Measurements from ENCODE around the gene TRIO.
A peak's percentile ranks its signal among the peaks of the same experiment; 100 is the strongest.
"Not testable (repeated sequence)": the region's sequence is repeated elsewhere in the genome, so short reads cannot be mapped to it uniquely, and the experiment has no call there.

The TRIO gene

DNA sequence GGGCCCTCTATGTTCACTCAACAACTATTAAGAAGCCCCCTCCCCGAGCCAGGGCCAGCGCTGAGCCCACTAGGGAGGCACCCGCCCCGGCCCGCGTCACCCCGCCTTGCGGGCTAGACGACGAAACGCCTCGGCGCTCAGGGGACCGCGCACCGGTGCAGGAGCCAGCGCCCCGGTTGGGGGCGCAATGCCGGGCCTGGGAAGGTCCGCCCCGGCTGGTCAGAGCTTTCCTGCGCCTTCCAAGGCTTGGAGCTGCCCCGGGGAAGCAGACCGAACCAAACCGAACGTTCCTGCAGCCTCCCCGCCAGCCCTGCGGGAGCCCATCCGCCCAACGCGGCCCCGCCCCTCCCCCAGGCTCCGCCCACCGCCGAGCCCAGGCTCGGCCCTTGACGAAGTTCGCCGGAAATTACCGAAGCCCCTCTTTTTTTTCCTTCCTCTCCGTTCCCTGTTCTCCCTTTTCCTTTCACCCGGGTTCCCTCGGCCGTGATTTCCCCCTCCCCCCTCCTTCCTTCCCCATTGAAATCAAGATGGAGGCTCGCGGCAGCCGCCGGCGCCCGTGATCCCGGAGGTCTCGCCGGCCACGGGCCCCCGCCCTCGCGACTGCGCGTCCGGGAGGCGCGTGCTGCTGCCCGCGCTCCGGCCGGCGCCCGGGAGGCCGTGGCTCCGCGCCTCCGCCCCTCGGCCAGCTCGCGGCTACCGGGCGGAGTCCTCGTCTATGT, at the start of gene TRIO:
TSS of gene TRIO (plus strand) at position 516 of the 719 bp plus-strand sequence. CDS start 384 bp downstream, outside the sequence.
- Histone ChIP-seq H3K4me3 (ENCODE audit: low read length) (peak within 1 kb of the TSS; percentile 99), H3K4me1 (ENCODE audit: control insufficient read depth, insufficient read depth, low read length) (0 out of 2 replicates have a peak, but pooled peaks cover 4% of the 10 kb centered on the region), H3K27me3 (ENCODE audit: control insufficient read depth, insufficient read depth, low read length) (no peaks in the 10 kb centered on the region), H3K27ac (ENCODE audit: low read length) (no peak within 1 kb of the TSS), H3K36me3 (ENCODE audit: control insufficient read depth, insufficient read depth, low read length) (no peaks in the 10 kb centered on the region; the same call in 1 of the 2 replicates), H3K9me3 (ENCODE audit: control insufficient read depth, insufficient read depth, low read length) (no peaks in the 10 kb centered on the region)
- no CpG with 5 or more reads among the region's 79 CpGs for WGBS (ENCODE audit: insufficient coverage, insufficient read length)
- DNase-seq (ENCODE audit: low read depth, low spot score): peak; percentile 57

DNA sequence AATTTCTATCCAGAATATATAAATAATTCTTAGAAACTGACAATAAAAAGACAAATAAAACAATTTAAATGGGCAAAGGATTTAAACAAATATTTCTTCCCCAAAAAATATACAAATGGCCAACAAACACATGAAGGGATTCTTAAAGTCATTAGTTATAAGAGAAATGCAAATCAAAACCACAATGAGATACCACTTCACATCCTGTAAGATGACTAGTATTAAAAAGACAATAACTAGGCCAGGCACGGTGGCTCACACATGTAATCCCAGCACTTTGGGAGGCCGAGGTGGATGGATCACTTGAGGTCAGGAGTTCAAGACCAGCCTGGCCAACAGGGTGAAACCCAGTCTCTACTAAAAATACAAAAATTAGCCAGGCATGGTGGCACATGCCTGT, 45.8 kb upstream of the TRIO start:
- not testable (repeated sequence) for H3K36me3 ChIP-seq (ENCODE audit: control insufficient read depth, insufficient read depth, low read length); H3K4me3 ChIP-seq (ENCODE audit: low read length); DNase-seq (ENCODE audit: low read depth, low spot score); H3K4me1 ChIP-seq (ENCODE audit: control insufficient read depth, insufficient read depth, low read length); H3K27ac ChIP-seq (ENCODE audit: low read length); H3K9me3 ChIP-seq (ENCODE audit: control insufficient read depth, insufficient read depth, low read length); H3K27me3 ChIP-seq (ENCODE audit: control insufficient read depth, insufficient read depth, low read length)
- WGBS (ENCODE audit: insufficient coverage, insufficient read length): no CpG with 5 or more reads among the region's 2 CpGs

DNA sequence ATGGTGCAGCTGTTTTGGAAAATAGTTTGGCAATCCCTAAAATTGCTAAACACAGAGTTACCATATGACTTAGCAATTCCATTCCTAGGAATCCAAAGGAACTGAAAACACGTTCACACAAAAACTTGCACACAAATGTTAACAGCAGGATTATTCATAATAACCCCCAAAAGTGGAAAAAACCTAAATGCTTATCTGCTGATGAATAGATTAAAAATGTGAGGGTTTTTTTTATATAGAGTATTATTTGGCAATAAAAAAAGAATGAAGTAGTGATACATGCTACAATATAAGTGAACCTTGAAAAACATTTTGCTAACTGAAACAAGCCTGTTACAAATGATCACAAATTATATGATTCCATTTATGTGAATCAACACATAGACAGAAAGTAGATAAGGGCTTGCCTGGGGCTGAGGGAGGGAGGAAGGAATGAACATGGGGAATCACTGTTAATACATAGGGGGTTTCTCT, 45.1 kb upstream of the TRIO start:
- Histone ChIP-seq H3K4me1 (ENCODE audit: control insufficient read depth, insufficient read depth, low read length) (no peaks in the 10 kb centered on the region), H3K36me3 (ENCODE audit: control insufficient read depth, insufficient read depth, low read length) (no peaks in the 10 kb centered on the region), H3K27me3 (ENCODE audit: control insufficient read depth, insufficient read depth, low read length) (no peaks in the 10 kb centered on the region), H3K9me3 (ENCODE audit: control insufficient read depth, insufficient read depth, low read length) (no peaks in the 10 kb centered on the region), H3K4me3 (ENCODE audit: low read length) (no peak overlapping the region), H3K27ac (ENCODE audit: low read length) (no peak overlapping the region)
- no peak for DNase-seq (ENCODE audit: low read depth, low spot score)
- no CpG with 5 or more reads among the region's 1 CpG for WGBS (ENCODE audit: insufficient coverage, insufficient read length)

DNA sequence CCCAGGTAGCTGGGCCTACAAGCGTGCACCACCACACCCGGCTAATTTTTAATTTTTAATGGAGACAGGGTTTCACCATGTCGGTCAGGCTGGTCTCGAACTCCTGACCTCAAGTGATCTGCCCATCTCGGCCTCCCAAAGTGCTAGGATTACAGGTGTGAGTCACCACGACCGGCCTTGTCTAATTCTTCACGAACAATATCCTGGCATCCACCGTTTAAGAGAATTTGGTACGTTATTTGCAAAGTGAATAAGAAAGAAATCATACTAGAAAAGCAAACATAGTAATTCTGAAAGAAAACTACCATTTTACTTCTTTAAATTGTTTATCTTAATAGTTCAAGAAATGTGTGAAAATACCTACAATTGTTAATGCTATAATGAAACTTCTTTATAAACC, 42.9 kb upstream of the TRIO start:
- H3K4me3 ChIP-seq (ENCODE audit: low read length): no peak overlapping the region
- no peak overlapping the region for H3K27ac ChIP-seq (ENCODE audit: low read length)
- H3K9me3 ChIP-seq (ENCODE audit: control insufficient read depth, insufficient read depth, low read length): no peaks in the 10 kb centered on the region
- DNase-seq (ENCODE audit: low read depth, low spot score): no peak
- no peaks in the 10 kb centered on the region for H3K36me3 ChIP-seq (ENCODE audit: control insufficient read depth, insufficient read depth, low read length)
- no peaks in the 10 kb centered on the region for H3K27me3 ChIP-seq (ENCODE audit: control insufficient read depth, insufficient read depth, low read length)
- H3K4me1 ChIP-seq (ENCODE audit: control insufficient read depth, insufficient read depth, low read length): no peaks in the 10 kb centered on the region
- WGBS (ENCODE audit: insufficient coverage, insufficient read length): no CpG with 5 or more reads among the region's 10 CpGs

DNA sequence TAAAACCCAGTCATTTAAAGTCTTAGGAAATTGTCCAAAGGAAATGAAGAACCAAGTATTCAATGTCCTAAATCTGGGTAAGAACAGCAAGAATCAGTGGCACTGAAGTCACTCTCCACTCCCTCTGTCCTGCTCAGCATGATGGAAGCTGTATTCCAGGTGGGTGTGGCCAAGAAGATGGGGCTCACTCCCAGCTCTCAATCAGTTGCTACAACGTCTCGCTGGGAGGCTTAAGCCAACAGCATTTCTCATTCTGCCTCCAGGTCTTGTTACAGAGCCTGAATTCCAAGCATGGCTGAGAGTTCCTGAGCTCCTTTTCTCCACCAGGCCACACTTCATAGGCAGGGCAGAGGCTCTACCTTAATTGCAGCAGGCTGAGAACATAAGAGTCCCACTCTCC, 41.2 kb upstream of the TRIO start:
- Histone ChIP-seq H3K27me3 (ENCODE audit: control insufficient read depth, insufficient read depth, low read length) (no peaks in the 10 kb centered on the region), H3K4me1 (ENCODE audit: control insufficient read depth, insufficient read depth, low read length) (no peaks in the 10 kb centered on the region), H3K4me3 (ENCODE audit: low read length) (no peak overlapping the region), H3K36me3 (ENCODE audit: control insufficient read depth, insufficient read depth, low read length) (no peaks in the 10 kb centered on the region), H3K27ac (ENCODE audit: low read length) (no peak overlapping the region), H3K9me3 (ENCODE audit: control insufficient read depth, insufficient read depth, low read length) (no peaks in the 10 kb centered on the region)
- no CpG with 5 or more reads among the region's 2 CpGs for whole genome bisulfite sequencing (ENCODE audit: insufficient coverage, insufficient read length)
- no peak for DNase-seq (ENCODE audit: low read depth, low spot score)

DNA sequence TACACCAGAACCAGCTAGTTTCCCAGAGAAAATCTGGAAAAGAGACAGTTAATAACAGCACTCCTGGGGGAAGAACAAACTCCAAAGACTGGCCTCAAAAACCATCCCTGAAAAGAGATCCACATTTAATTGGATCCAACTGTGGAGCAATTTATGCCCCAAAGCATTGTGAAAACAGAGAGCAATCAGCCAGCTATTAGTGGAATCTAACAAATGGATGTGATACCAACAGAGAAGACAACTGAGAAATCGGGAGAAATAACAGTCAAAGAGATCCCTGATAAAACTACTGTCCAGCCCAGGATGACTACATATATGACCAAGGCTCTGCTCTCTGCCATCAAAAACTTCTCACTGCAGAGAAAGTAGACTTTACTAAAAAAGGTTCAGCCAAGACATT, 40.5 kb upstream of the TRIO start:
- Histone ChIP-seq H3K27ac (ENCODE audit: low read length) (no peak overlapping the region), H3K4me1 (ENCODE audit: control insufficient read depth, insufficient read depth, low read length) (no peaks in the 10 kb centered on the region), H3K27me3 (ENCODE audit: control insufficient read depth, insufficient read depth, low read length) (no peaks in the 10 kb centered on the region), H3K36me3 (ENCODE audit: control insufficient read depth, insufficient read depth, low read length) (no peaks in the 10 kb centered on the region), H3K9me3 (ENCODE audit: control insufficient read depth, insufficient read depth, low read length) (no peaks in the 10 kb centered on the region), H3K4me3 (ENCODE audit: low read length) (no peak overlapping the region)
- DNase-seq (ENCODE audit: low read depth, low spot score): no peak
- WGBS (ENCODE audit: insufficient coverage, insufficient read length): no CpG with 5 or more reads among the region's 1 CpG

DNA sequence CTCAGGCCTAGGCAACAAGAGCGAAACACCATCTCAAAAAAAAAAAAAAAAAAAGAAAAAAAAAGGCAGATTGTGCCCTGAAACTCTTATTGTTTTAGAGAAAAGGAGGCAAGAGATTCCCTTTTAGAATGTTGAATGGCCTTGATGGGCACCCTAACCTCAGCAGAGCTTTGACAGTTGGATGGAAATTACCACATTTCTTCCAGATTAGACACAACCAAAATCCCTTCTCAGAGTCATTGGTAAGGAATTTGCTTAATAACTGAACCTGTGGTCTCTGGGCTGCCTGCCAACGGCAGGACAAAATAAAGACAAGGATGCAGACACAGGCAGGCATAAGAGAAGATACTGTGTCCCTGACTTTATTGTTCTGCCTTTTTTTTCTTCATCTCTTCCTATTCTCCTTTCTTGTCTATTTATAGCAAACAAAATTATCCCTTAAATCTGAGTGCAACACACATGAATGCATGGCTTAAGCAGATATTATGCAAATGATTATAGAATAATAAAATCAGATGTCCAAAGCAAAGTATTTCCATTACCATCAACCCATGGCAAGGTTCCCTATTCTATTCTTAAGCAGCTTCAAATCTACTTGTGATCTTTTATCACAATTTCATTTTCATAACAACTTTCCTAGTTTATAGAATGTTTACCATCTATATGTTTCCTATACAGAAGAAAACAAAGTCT, 37.3 kb upstream of the TRIO start:
- WGBS (ENCODE audit: insufficient coverage, insufficient read length): no CpG with 5 or more reads among the region's 2 CpGs

DNA sequence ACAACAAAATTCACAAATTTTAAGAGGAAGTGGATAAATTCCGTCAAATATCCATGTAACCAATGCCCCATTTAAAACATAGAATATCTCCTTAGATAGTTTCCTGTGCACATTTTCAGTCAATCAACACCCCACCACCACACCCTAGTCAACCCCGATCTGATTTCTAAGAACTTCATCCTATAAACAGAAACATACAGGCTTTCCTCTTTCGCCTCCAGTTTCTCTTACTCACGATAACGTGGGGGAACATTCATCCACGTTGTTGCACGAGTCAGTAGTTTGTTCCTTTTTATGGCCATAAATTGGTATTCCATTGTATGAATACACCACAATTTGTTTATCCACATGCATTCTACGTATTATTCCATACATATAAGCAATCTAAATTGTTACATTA, 35.6 kb upstream of the TRIO start:
- no peak for DNase-seq (ENCODE audit: low read depth, low spot score)
- Histone ChIP-seq H3K4me1 (ENCODE audit: control insufficient read depth, insufficient read depth, low read length) (no peaks in the 10 kb centered on the region), H3K36me3 (ENCODE audit: control insufficient read depth, insufficient read depth, low read length) (no peaks in the 10 kb centered on the region), H3K27ac (ENCODE audit: low read length) (no peak overlapping the region), H3K4me3 (ENCODE audit: low read length) (no peak overlapping the region), H3K9me3 (ENCODE audit: control insufficient read depth, insufficient read depth, low read length) (no peaks in the 10 kb centered on the region), H3K27me3 (ENCODE audit: control insufficient read depth, insufficient read depth, low read length) (no peaks in the 10 kb centered on the region)
- no CpG with 5 or more reads among the region's 8 CpGs for WGBS (ENCODE audit: insufficient coverage, insufficient read length)

More for the DNA sequence above, 37.3 kb upstream of the TRIO start:
- Histone ChIP-seq H3K4me3 (ENCODE audit: low read length) (no peak overlapping the region), H3K27ac (ENCODE audit: low read length) (no peak overlapping the region), H3K27me3 (ENCODE audit: control insufficient read depth, insufficient read depth, low read length) (no peaks in the 10 kb centered on the region), H3K36me3 (ENCODE audit: control insufficient read depth, insufficient read depth, low read length) (no peaks in the 10 kb centered on the region), H3K9me3 (ENCODE audit: control insufficient read depth, insufficient read depth, low read length) (no peaks in the 10 kb centered on the region), H3K4me1 (ENCODE audit: control insufficient read depth, insufficient read depth, low read length) (no peaks in the 10 kb centered on the region)
- DNase-seq (ENCODE audit: low read depth, low spot score): no peak

DNA sequence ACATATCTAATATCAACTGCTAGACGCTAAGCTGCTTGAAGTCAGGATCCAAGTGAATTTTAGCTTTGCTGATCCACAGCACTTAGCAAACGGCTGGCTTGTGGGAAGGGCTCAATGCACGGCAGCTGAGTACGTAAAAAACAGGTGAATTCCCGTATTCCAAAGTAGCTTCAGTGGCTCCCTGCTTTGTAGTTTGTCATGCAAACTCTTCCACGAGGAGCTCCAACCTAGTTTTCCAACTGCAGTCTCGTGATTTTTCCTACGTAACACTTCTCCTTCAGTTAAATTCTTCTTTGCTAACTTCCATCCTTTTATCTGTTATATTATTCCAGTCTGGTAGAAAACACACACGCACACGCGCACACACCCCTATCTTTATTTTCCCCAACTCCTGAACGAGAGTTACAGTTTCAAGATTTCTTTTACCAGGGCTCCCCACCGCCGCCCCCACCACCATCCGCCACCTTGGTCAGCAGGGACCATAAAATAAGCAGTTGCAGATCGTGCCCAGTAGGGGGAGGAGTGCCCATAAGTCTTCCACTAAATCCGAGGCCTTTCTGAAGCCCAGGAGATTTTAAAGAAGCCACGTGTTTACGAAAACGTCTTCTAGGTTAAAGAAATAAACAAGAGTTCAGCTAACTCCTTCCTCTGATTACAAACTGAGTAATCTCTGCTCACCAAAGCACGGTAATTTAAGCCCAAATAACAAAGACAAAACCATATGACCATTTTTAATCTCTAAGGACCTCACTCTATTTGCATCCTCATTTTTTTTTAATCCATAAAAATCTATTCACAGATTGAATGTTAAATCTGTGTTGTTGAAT, 34.8 kb upstream of the TRIO start:
- Histone ChIP-seq H3K9me3 (ENCODE audit: control insufficient read depth, insufficient read depth, low read length) (no peaks in the 10 kb centered on the region), H3K27ac (ENCODE audit: low read length) (no peak overlapping the region), H3K4me3 (ENCODE audit: low read length) (no peak overlapping the region; the same call in 1 of the 2 replicates), H3K36me3 (ENCODE audit: control insufficient read depth, insufficient read depth, low read length) (no peaks in the 10 kb centered on the region), H3K4me1 (ENCODE audit: control insufficient read depth, insufficient read depth, low read length) (no peaks in the 10 kb centered on the region), H3K27me3 (ENCODE audit: control insufficient read depth, insufficient read depth, low read length) (no peaks in the 10 kb centered on the region)
- WGBS (ENCODE audit: insufficient coverage, insufficient read length): no CpG with 5 or more reads among the region's 21 CpGs
- DNase-seq (ENCODE audit: low read depth, low spot score): peak; percentile 63

DNA sequence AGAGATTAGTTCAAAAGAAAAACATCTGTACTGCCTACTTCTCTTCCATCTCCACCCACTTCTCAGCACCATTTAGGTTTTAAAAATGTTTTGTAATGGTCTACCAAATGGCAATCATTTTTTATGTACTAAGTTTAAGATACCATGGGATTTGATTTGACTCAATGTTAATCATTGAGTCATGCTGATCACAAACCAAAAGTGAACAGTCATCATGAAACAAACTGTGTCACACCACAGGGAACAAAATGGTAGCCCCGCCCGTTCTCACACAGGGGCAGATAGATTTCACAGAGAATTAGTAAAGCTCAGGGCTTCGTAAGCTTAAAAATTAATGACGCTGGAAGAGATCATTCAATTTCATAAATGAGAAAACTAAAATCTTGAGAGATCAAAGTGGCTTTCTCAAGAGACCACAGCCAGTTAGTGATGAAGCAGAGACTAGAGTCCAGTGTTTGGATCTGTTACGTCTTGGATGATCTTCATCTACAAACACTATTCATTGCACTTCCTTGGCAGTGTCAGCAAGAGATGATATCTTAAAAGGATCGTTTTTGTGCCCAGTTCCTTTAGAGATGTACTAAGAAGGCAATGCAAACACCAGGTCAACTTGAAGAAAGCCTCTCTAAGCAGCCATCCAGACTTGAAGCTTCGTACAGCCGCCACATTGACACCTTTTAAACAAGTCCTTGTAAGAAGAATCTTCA, 33.9 kb upstream of the TRIO start:
- Histone ChIP-seq H3K4me1 (ENCODE audit: control insufficient read depth, insufficient read depth, low read length) (no peaks in the 10 kb centered on the region), H3K9me3 (ENCODE audit: control insufficient read depth, insufficient read depth, low read length) (no peaks in the 10 kb centered on the region), H3K4me3 (ENCODE audit: low read length) (no peak overlapping the region), H3K27ac (ENCODE audit: low read length) (no peak overlapping the region), H3K36me3 (ENCODE audit: control insufficient read depth, insufficient read depth, low read length) (no peaks in the 10 kb centered on the region), H3K27me3 (ENCODE audit: control insufficient read depth, insufficient read depth, low read length) (no peaks in the 10 kb centered on the region)
- WGBS (ENCODE audit: insufficient coverage, insufficient read length): no CpG with 5 or more reads among the region's 8 CpGs
- DNase-seq (ENCODE audit: low read depth, low spot score): no peak
